OCI-LY1 (cell line): ENCODE data around the gene SLC11A1.

Experiments
- CTCF ChIP-seq: fragments of 200-600 bp; sonication (generic), shearing (Covaris generic); IDR thresholded peaks from 2 replicates; pipeline ENCODE4 v1.5.1; 2017; ENCODE audit warnings: mild to moderate bottlenecking, antibody characterized with exemption, low read length, moderate library complexity, mixed read lengths
- EZH2 ChIP-seq: fragments of 200-600 bp; sonication (generic), shearing (Covaris generic); IDR thresholded peaks from 2 replicates; pipeline ENCODE4 v1.8.0; 2017; ENCODE audit warnings: borderline replicate concordance, mixed run types, mild to moderate bottlenecking, antibody characterized with exemption, low read length, moderate library complexity, mixed read lengths

GRCh38 chr2:218368621-218369153 lies 13.4 kb upstream of the SLC11A1 start:
- TF ChIP-seq CTCF (no peak), EZH2 (no peak)
